ENCODE data around the gene ACOT2.
A peak's percentile ranks its signal among the peaks of the same experiment; 100 is the strongest.
"Not testable (repeated sequence)": the region's sequence is repeated elsewhere in the genome, so short reads cannot be mapped to it uniquely, and the experiment has no call there.

Gene ACOT2

DNA sequence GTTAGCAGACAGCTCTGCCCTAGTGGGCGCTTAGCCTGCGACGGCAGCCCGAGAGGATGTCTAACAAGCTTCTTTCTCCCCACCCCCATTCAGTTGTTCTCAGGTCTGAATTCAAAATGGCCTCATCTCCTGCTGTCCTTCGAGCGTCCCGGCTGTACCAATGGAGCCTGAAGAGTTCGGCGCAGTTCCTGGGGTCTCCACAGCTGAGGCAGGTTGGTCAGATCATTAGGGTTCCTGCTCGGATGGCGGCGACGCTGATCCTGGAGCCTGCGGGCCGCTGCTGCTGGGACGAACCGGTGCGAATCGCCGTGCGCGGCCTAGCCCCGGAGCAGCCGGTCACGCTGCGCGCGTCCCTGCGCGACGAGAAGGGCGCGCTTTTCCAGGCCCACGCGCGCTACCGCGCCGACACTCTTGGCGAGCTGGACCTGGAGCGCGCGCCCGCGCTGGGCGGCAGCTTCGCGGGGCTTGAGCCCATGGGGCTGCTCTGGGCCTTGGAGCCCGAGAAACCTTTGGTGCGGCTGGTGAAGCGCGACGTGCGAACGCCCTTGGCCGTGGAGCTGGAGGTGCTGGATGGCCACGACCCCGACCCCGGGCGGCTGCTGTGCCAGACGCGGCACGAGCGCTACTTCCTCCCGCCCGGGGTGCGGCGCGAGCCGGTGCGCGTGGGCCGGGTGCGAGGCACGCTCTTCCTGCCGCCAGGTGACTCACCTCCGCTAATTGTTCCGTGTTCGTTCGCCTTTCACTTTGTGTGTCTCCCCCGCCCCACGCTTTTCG, at the start of gene ACOT2:
TSS of gene ACOT2 (plus strand) at position 29 of the 774 bp plus-strand sequence. CDS start at position 57, 28 bp downstream.
- peak; percentile 30 for DNase-seq

DNA sequence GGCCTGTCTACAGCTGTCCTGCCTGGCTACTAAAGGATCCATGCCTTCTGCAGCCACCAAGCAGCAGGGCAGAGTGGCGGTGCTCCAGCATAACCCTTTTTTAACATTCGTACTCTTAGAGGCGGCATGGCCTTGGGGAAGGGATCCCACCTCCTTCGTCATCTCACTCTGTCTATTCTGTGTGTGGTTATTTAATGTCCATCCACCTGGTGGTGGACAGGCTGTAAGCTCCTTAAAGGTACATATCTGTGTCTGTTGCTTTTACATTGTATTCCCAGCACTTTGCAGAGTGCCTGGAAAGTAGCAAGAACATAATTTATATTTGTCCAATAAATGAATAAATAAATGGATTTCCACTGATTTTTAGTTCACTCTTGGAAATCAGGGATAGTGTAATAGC, 47.8 kb upstream of the ACOT2 start:
- no peak for DNase-seq

- DNase-seq, result no peak
These were observed 44.5 kb upstream of the ACOT2 start for GRCh38 chr14:73524493-73524892.

DNA sequence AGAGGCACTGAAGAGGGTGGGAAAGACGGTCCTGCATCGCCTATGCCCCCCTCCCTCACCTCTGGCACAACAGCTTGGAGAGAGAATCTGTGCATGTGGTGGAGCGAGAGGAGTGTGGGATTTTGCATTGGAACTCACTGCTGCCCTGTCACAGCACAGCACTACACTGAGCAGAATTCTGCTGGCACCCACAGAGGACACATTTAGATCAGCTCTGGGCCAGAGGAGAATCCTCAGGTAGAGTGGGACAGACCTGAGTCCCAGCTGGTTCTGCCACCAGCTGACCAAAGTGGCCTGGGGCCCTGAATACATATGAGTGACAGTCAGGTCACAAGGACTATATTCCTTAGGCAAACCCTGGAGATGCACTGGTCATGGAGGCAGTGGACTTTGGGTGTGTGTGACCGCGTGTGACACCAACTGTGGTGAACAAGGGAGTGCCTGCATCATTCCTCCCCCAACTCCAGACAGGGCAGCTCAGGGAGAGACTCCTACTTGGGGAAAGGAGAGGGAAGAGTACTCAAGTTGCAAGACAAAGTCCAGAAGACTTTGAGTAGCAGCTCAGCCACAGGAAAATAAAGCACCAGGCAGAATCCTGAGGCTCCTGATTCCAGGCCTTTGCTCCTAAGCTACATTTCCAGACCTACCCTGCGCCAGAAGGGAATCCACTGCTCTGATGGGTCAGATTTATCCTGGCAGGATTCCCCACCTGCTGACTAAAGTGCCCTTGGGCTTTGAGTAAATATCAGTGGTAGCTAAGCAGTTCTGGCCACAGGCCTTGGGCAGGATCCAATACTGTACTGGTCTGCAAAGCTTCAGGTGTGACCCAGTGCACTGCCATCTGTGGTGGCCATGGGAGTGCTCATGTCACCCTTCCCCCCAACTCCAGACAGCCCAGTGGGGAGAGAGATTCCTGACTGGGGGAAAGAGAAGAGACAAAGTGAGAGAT, 42.7 kb upstream of the ACOT2 start:
- no peak for DNase-seq

DNA sequence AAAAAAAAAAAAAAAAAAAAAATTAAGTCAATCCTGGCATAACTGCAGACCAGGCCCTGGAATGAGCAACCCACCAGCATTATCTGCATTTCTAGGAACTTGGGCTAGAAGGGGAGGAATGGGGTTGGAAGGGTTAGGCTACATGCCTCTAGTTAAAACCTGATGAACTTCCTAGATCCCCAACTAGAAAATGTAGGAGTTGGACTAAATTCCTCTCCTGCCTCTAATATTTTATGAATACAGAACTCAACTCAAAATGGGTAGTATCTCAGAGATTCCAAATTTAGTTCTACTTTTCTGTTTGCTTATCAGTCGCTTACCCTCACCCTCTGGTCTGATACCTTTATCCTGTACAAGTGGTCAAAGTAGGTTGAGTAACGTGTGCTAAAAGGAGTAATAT, 39.7 kb upstream of the ACOT2 start:
- DNase-seq, result not testable (repeated sequence)

GRCh38 chr14:73531971-73532370, 37.0 kb upstream of the ACOT2 start:
- not testable (repeated sequence) for DNase-seq

- not testable (repeated sequence) for DNase-seq
These were observed 31.6 kb upstream of the ACOT2 start for GRCh38 chr14:73537244-73538045.

- not testable (repeated sequence) for DNase-seq
These were observed 30.0 kb upstream of the ACOT2 start for GRCh38 chr14:73539017-73539416.

DNA sequence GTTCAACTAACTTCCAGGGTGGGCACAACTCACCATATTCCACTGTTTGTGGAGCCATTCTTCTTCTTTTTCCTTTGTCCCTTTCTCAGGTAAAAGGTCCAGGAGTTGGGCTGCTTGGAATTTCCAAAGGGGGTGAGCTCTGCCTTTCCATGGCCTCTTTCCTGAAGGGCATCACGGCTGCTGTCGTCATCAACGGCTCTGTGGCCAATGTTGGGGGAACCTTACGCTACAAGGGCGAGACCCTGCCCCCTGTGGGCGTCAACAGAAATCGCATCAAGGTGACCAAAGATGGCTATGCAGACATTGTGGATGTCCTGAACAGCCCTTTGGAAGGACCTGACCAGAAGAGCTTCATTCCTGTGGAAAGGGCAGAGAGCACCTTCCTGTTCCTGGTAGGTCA, 26.1 kb upstream of the ACOT2 start:
- not testable (repeated sequence) for DNase-seq

GRCh38 chr14:73545353-73545752, 23.7 kb upstream of the ACOT2 start:
- DNase-seq, result not testable (repeated sequence)

GRCh38 chr14:73549097-73549496, 19.9 kb upstream of the ACOT2 start:
- not testable (repeated sequence) for DNase-seq

DNA sequence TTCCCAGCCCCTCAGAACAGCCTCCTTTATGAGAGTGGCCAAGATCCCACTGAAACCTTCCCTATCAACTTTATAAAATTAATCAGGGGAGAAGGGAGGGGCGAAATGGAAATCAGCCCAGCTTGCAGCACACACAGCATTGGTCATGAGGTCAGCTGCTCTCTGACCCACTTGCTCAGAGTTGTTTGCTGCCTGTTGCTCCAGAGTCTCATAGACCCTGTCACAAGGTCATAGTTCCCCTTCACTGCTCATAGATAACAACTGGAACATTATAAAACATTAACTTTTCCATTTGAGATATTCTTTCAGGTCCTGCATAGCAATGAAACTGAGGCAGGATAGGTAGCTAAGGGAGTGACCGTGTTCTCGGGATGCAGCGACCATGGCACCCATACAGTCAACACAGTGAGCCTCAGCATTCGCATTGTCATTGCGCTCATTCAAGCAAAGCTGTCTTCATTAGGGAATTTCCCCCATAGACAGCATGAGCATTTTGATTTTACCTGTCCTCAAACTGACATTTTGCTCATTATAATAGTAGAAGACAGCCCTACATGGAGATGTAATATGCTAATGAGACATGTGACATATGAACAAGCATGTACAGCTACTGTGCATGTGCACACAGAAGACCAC, 19.0 kb upstream of the ACOT2 start:
- not testable (repeated sequence) for DNase-seq

DNA sequence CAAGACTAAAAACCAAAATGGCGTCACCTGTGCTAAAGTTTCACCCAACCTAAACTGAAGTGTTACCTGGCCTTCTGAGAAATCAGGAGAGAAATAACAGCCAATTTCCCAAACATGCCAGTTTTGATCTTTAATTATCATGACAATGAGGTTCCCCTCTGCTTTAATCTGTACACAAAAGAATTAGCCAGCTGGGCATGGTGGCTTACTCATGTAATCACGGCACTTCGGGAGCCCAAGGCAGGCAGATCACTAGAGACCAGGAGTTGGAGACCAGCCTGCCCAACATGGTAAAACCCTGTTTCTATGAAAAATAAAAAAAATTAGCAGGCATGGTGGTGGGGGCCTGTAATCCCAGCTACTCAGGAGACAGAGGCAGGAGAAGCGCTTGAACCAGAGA, 15.2 kb upstream of the ACOT2 start:
- DNase-seq, result no peak

GRCh38 chr14:73557201-73557600, 11.8 kb upstream of the ACOT2 start:
- not testable (repeated sequence) for DNase-seq

GRCh38 chr14:73558238-73558637, 10.8 kb upstream of the ACOT2 start:
- DNase-seq, result not testable (repeated sequence)

DNA sequence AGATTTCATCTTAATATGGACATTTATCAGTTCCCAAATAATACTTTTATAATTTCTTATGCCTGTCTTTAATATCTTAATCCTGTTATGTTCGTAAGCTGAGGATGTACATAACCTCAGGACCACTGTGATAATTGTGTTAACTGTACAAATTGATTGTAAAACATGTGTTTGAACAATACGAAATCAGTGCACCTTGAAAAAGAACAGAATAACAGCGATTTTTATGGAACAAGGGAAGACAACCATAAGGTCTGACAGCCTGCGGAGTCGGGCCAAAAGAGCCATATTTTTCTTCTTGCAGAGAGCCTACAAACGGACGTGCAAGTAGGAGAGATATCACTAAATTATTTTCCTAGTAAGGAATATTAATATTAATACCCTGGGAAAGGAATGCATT, 6.8 kb upstream of the ACOT2 start:
- DNase-seq, result not testable (repeated sequence)

DNA sequence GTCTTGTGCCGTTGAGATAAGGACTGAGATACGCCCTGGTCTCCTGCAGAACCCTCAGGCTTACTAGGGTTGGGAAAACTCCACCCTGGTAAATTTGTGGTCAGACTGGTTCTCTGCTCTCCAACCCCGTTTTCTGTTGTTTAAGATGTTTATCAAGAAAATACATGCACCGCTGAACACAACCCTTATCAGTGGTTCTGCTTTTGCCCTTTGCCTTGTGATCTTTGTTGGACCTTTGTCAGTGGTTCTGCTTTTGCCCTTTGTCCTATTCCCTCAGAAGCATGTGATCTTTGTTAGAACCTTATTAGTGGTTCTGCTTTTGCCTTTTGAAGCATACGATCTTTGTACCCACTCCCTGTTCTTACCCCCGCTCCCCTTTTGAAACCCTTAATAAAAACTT, 6.3 kb upstream of the ACOT2 start:
- DNase-seq, result not testable (repeated sequence)

- not testable (repeated sequence) for DNase-seq
These were observed 2.6 kb upstream of the ACOT2 start for GRCh38 chr14:73566431-73566830.

- DNase-seq, result not testable (repeated sequence)
These were observed 2.1 kb upstream of the ACOT2 start for GRCh38 chr14:73566935-73567334.

GRCh38 chr14:73567358-73567757, 1.7 kb upstream of the ACOT2 start:
- no peak for DNase-seq

DNA sequence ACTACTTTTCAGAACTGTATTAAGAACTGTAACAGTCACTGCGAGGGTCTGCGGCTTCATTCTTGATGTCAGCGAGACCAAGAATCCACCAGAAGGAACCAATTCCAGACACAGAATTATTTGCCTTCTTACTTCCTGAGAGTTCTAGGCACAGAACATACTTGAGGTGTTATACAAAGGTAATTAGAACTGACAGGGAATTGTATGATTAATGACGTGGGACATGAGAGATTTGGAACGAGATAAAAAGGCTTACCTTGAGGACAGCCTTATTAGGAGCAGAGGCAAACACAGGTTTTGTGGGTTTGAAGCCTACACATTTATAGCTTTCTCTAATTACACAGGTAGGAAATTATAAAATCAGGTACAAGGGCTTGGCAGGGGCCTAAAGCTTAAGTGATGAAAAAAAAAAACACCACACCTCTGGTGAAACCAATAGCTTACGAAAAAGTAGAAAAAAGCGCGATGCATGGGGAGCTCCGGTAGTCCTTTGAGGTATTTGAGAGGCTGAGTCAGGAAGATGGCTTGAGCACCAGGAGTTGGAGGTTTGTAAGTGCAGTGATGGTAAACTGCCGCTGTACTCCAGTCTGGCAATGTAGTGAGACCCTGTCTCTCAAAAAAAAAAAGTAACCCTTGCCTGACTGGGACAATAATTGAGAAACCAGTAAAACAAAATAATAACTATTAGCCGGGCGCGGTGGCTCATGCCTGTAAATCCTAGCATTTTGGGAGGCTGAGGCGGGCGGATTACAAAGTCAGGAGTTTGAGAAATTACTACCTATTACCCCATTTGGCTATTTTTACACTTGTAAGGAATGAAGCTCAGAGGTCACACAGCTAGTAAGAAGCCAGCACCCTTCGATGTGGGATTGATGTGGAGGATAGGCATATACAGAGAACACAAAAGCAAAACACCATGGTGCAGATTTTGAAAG, 795 bp upstream of the ACOT2 start:
- DNase-seq, result no peak
